HG03378 (cell line): ENCODE measurements around the gene ANXA1.

Experiments used
- ATAC-seq: cut with Tn5 transposase; IDR thresholded peaks from one replicate; pipeline ENCODE4 v1.9.1; 2021; ENCODE audit warnings: mild to moderate bottlenecking, moderate library complexity; ENCODE audit not compliant: unreplicated experiment

ANXA1 gene

GRCh38 chr9:73206851-73207250 is 55.2 kb downstream of the ANXA1 start:
- no peak for ATAC-seq

GRCh38 chr9:73210886-73211666 is 59.4 kb downstream of the ANXA1 start:
- no peak for ATAC-seq

- ATAC-seq, result no peak
Observed at GRCh38 chr9:73213300-73213699, 61.6 kb downstream of the ANXA1 start.

GRCh38 chr9:73215249-73215648 is 63.6 kb downstream of the ANXA1 start:
- no peak for ATAC-seq

- ATAC-seq, result no peak
Observed at GRCh38 chr9:73216100-73216499, 64.4 kb downstream of the ANXA1 start.
